IMR-90 (cell line): ENCODE results near the gene IGSF22. TPM values are rescaled to one million over a fixed set of nuclear protein-coding genes. Genes with fewer than 3 reads are reported as not detected.

Source experiments
- ATAC-seq: fragments of 200-7000 bp; cut with Tn5 transposase; 2 replicates; pipeline ENCODE4 v1.9.1; 2020; ENCODE audit warnings: low read depth, mild to moderate bottlenecking, moderate library complexity
- BruUV-seq: library from RNA; stranded (reverse); fragments of 400-500 nt; replicated peaks from 2 replicates; lab custom pipeline; 2021; lab: Mats Ljungman, UMichigan
- CTCF ChIA-PET: fragments of 300-600 bp; formaldehyde crosslinking; extraction: SDS; loops from one replicate; lab custom pipeline; 2021; ENCODE audit warnings: antibody characterized with exemption; lab: Yijun Ruan, JAX
- POLR2A ChIA-PET: fragments of 300-600 bp; sonication (Branson Sonifier 250); formaldehyde crosslinking; loops from one replicate; lab custom pipeline; 2022; ENCODE audit warnings: antibody characterized with exemption; ENCODE audit not compliant: unreplicated experiment; lab: Charles Lee
- DNase-seq: peaks from one replicate; pipeline ENCODE4 v3.0.0; 2013
- H2AFZ ChIP-seq: replicated peaks from 2 replicates; pipeline ENCODE3; 2013; ENCODE audit warnings: low read length, mild to moderate bottlenecking; ENCODE audit not compliant: poor library complexity
- H2AK5ac ChIP-seq: 2 replicates; pipeline ENCODE4 v1.6.1; 2013; ENCODE audit warnings: low read depth, low read length, inconsistent platforms
- H2AK9ac ChIP-seq: replicated peaks from 2 replicates; pipeline ENCODE3; 2013; ENCODE audit warnings: mild to moderate bottlenecking, low read depth, low read length, moderate library complexity; ENCODE audit not compliant: poor library complexity
- H2BK120ac ChIP-seq: 2 replicates; pipeline ENCODE4 v1.6.1; 2013; ENCODE audit warnings: low read depth, low read length, inconsistent platforms
- H2BK15ac ChIP-seq: 3 replicates; pipeline ENCODE4 v1.6.1; 2013; ENCODE audit warnings: low read depth, low read length, inconsistent platforms
- H2BK20ac ChIP-seq: 2 replicates; pipeline ENCODE4 v1.6.1; 2013; ENCODE audit warnings: low read depth, mild to moderate bottlenecking, inconsistent platforms, low read length, moderate library complexity
- H2BK5ac ChIP-seq: 2 replicates; pipeline ENCODE4 v1.6.1; 2013; ENCODE audit warnings: mild to moderate bottlenecking, low read depth, low read length, inconsistent platforms; ENCODE audit not compliant: poor library complexity, severe bottlenecking
- H3K14ac ChIP-seq: replicated peaks from 2 replicates; pipeline ENCODE4 v1.6.1; 2013; ENCODE audit warnings: low read depth, low read length, inconsistent platforms
- H3K18ac ChIP-seq: 2 replicates; pipeline ENCODE4 v1.6.1; 2013; ENCODE audit warnings: low read depth, low read length, control low read depth
- H3K23ac ChIP-seq: 2 replicates; pipeline ENCODE4 v1.6.1; 2013; ENCODE audit warnings: low read depth, low read length, inconsistent platforms
- H3K27ac ChIP-seq: 2 replicates; pipeline ENCODE4 v1.5.1; 2013; ENCODE audit warnings: mild to moderate bottlenecking, control low read depth, low read length; ENCODE audit not compliant: insufficient read depth
- H3K27me3 ChIP-seq: 2 replicates; pipeline ENCODE4 v1.6.1; 2013; ENCODE audit warnings: low read length; ENCODE audit not compliant: control insufficient read depth, insufficient read depth
- H3K36me3 ChIP-seq: 2 replicates; pipeline ENCODE4 v1.6.1; 2013; ENCODE audit warnings: low read length, mixed read lengths; ENCODE audit not compliant: control insufficient read depth, insufficient read depth
- H3K4ac ChIP-seq: 2 replicates; pipeline ENCODE4 v1.6.1; 2013; ENCODE audit warnings: low read depth, low read length, inconsistent platforms
- H3K4me1 ChIP-seq: 2 replicates; pipeline ENCODE4 v1.6.1; 2013; ENCODE audit warnings: low read length, mixed read lengths; ENCODE audit not compliant: control insufficient read depth, insufficient read depth
- H3K4me2 ChIP-seq: 2 replicates; pipeline ENCODE4 v1.6.1; 2013; ENCODE audit warnings: low read depth, mild to moderate bottlenecking, control low read depth, low read length, moderate library complexity
- H3K4me3 ChIP-seq: 2 replicates; pipeline ENCODE4 v1.5.1; 2013; ENCODE audit warnings: low read depth, mild to moderate bottlenecking, control low read depth, low read length, moderate library complexity; ENCODE audit not compliant: insufficient read depth
- H3K56ac ChIP-seq: 2 replicates; pipeline ENCODE4 v1.6.1; 2013; ENCODE audit warnings: low read length, inconsistent platforms; ENCODE audit not compliant: insufficient read depth; ENCODE audit errors: extremely low read depth
- H3K79me1 ChIP-seq, 2 experiments: 2 replicates each; pipeline ENCODE4 v1.6.1; 2013; ENCODE audit warnings: low read length in 2 of 2, inconsistent platforms in 1 of 2, low read depth in 1 of 2
- H3K9ac ChIP-seq: 2 replicates; pipeline ENCODE4 v1.6.1; 2013; ENCODE audit warnings: low read depth, low read length, control low read depth
- H3K9me1 ChIP-seq: 2 replicates; pipeline ENCODE4 v1.6.1; 2013; ENCODE audit warnings: low read length, inconsistent platforms; ENCODE audit not compliant: insufficient read depth
- H3K9me3 ChIP-seq: 2 replicates; pipeline ENCODE4 v1.6.1; 2013; ENCODE audit warnings: low read length; ENCODE audit not compliant: control insufficient read depth, insufficient read depth
- H4K20me1 ChIP-seq: 2 replicates; pipeline ENCODE4 v1.6.1; 2013; ENCODE audit warnings: low read length, inconsistent platforms; ENCODE audit not compliant: insufficient read depth
- H4K5ac ChIP-seq: 2 replicates; pipeline ENCODE4 v1.6.1; 2013; ENCODE audit warnings: mild to moderate bottlenecking, low read depth, low read length, control low read depth
- H4K8ac ChIP-seq, 2 experiments: 2 replicates each; pipeline ENCODE4 v1.6.1; 2013; ENCODE audit warnings: low read depth in 2 of 2, low read length in 2 of 2, control low read depth in 1 of 2, inconsistent platforms in 1 of 2
- H4K91ac ChIP-seq: 2 replicates; pipeline ENCODE4 v1.6.1; 2013; ENCODE audit warnings: low read depth, low read length, inconsistent platforms; ENCODE audit not compliant: insufficient read depth
- BHLHE40 ChIP-seq: fragments of 150-350 bp; IDR thresholded peaks from 2 replicates; pipeline ENCODE4 v1.6.1; 2016; ENCODE audit warnings: mild to moderate bottlenecking, low read depth, low read length
- CHD1 ChIP-seq: IDR thresholded peaks from 2 replicates; pipeline ENCODE4 v1.6.1; 2012; ENCODE audit warnings: low read depth, low read length, improper control_type of control experiment
- MAFK ChIP-seq: IDR thresholded peaks from 2 replicates; pipeline ENCODE4 v1.6.1; 2012; ENCODE audit warnings: low read depth, low read length, improper control_type of control experiment
- MAZ ChIP-seq: IDR thresholded peaks from 2 replicates; pipeline ENCODE4 v1.6.1; 2012; ENCODE audit warnings: low read depth, mild to moderate bottlenecking, low read length, improper control_type of control experiment, moderate library complexity, borderline replicate concordance
- MXI1 ChIP-seq: IDR thresholded peaks from 2 replicates; pipeline ENCODE4 v1.6.1; 2012; ENCODE audit warnings: low read depth, mild to moderate bottlenecking, low read length, moderate library complexity, borderline replicate concordance
- NFE2L2 ChIP-seq: fragments of 150-350 bp; IDR thresholded peaks from 2 replicates; pipeline ENCODE4 v1.6.1; 2016; ENCODE audit warnings: low read depth, mild to moderate bottlenecking, low read length
- POLR2A ChIP-seq: IDR thresholded peaks from 2 replicates; pipeline ENCODE4 v1.6.1; 2012; ENCODE audit warnings: mild to moderate bottlenecking, low read depth, low read length
- RAD21 ChIP-seq: IDR thresholded peaks from 2 replicates; pipeline ENCODE4 v1.6.1; 2012; ENCODE audit warnings: low read length, improper control_type of control experiment
- RCOR1 ChIP-seq: IDR thresholded peaks from 2 replicates; pipeline ENCODE4 v1.6.1; 2012; ENCODE audit warnings: mild to moderate bottlenecking, low read length, improper control_type of control experiment; ENCODE audit not compliant: insufficient replicate concordance
- RFX5 ChIP-seq: IDR thresholded peaks from 2 replicates; pipeline ENCODE4 v1.8.0; 2012; ENCODE audit warnings: low read depth, mild to moderate bottlenecking, low read length, moderate library complexity
- SMC3 ChIP-seq: fragments of 150-350 bp; IDR thresholded peaks from 2 replicates; pipeline ENCODE4 v1.6.1; 2016; ENCODE audit warnings: low read depth, mild to moderate bottlenecking, antibody characterized with exemption, low read length, moderate library complexity
- WGBS, 2 experiments: methylation state at CpG; one replicate each; pipeline versions ENCODE4 v1.1.5 to v1.1.7; 2013; ENCODE audit warnings: missing lambda C conversion rate in 2 of 2; ENCODE audit not compliant: insufficient read length in 1 of 2; ENCODE audit errors: extremely low coverage in 2 of 2; 5-methylcytosine and 5-hydroxymethylcytosine counted together
- dilution Hi-C: fragments of 300-500 bp; cut with HindIII; formaldehyde crosslinking; loops from one replicate; pipeline ENCODE4 v1.14.3; 2018; ENCODE audit warnings: low sequenced_read_pairs; ENCODE audit not compliant: unreplicated experiment
- in situ Hi-C: fragments of 300-500 bp; cut with MboI; formaldehyde crosslinking; loops from 3 replicates; pipeline ENCODE4 v1.14.3; 2019; ENCODE audit warnings: low sequenced_read_pairs, inconsistent platforms, mixed read lengths
- intact Hi-C: fragments of 100-400 bp; cut with micrococcal nuclease; formaldehyde crosslinking; loops from 2 replicates; pipeline ENCODE4 v1.10.0; 2022
- polyA plus RNA-seq, 3 experiments: library from polyadenylated mRNA; depleted of rRNA; stranded (reverse); fragments of >200 nt; gene quantifications; 2 replicates each; pipeline ENCODE4 v1.2.3, GENCODE V29; 2012; ENCODE audit warnings: low replicate concordance in 1 of 3
- total RNA-seq: library from RNA; depleted of rRNA; stranded (reverse); fragments of >200 nt; gene quantifications from 2 replicates; pipeline ENCODE4 v1.2.3, GENCODE V29; 2012
- TF ChIP-seq, protein P1 (sequence below): conservative IDR thresholded peaks from 2 replicates; pipeline ENCODE4 v1.5.1; 2012; ENCODE audit warnings: mild to moderate bottlenecking, low read depth, low read length, improper control_type of control experiment
- TF ChIP-seq, protein P2 (sequence below): fragments of 150-350 bp; IDR thresholded peaks from 2 replicates; pipeline ENCODE4 v1.6.1; 2016; ENCODE audit warnings: low read depth, mild to moderate bottlenecking, low read length, moderate library complexity, borderline replicate concordance
- TF ChIP-seq, protein P3 (sequence below): fragments of 150-350 bp; IDR thresholded peaks from 2 replicates; pipeline ENCODE4 v1.6.1; 2017; ENCODE audit warnings: mild to moderate bottlenecking, antibody characterized with exemption, low read length, low read depth

IGSF22 gene
- total and polyA plus RNA-seq, 2 of the 4 experiments (the other 2 are of a cell fraction), result not detected

DNA sequence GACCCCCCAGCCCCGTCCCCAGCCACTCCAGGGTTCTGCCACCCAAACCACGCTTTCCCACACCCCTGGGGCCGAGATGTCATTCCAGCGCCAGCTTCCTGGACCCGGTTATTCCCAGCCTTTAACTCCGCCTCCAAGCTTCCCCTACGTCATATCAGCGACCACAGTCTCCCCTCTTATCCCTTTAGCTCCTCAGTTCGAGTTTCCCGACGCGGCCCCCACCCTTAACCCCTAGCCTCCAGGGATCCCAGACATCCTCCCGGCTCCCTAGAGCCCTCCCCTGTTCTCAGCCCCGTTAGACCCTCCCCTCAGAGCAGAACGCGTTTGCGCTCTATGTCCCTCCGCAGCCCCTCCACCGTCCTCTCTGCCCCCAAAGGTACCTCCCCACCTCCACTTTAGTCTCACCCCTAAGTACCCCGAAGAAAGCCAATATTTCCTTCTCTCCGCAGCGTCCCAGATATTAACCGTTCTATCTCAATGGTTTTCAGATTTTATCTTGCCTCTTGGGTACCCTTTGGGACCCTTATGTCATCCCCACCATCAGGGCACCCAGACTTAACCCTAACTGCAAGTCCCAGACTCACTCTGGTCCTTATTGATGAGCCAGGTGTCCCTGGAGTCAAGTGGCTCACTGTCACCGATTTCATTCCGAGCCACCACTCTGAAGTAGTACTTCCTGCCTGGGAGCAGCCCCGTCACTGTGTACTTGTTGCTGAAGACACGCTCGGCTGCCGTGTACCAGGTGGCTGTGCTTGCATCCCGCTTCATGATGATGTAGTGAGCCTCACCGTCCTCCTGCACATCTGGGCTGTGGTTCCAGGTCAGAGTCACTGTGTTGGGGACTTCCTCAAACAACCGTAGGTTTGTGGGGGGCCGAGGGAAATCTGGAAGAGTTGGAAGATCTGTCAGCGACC lies 19.4 kb downstream of the IGSF22 start:
- Histone ChIP-seq H4K8ac (peak overlapping the region in 1 of 2 experiments; percentile 33; a peak in 2 of 4 replicates), H4K20me1 (no peaks in the 10 kb centered on the region), H2AK9ac (no peak overlapping the region), H3K36me3 (no peaks in the 10 kb centered on the region), H3K9me1 (0 out of 2 replicates have a peak, but pooled peaks cover 2% of the 10 kb centered on the region), H3K4ac (no peak overlapping the region), H2AFZ (peak overlapping the region; percentile 50), H4K5ac (peak overlapping the region; percentile 90), H2BK15ac (no peak overlapping the region), H3K27me3 (peaks cover 56% of the 10 kb centered on the region), H3K4me1 (peaks cover 2% of the 10 kb centered on the region; the same call in 1 of the 2 replicates), H3K9me3 (0 out of 2 replicates have a peak, but pooled peaks cover 2% of the 10 kb centered on the region), H2BK5ac (no peak overlapping the region), H3K79me1 (no peaks in the 10 kb centered on the region), H4K91ac (no peak overlapping the region), H3K56ac (no peak overlapping the region), H2AK5ac (no peak overlapping the region), H3K27ac (no peak overlapping the region), H3K23ac (no peak overlapping the region), H3K9ac (no peak overlapping the region), H2BK20ac (no peak overlapping the region), H3K4me2 (peak overlapping the region; percentile 23), H3K18ac (no peak overlapping the region), H2BK120ac (no peak overlapping the region), H3K14ac (no peak overlapping the region), H3K4me3 (peak overlapping the region; percentile 52)
- intact Hi-C loops (no loop called here), dilution Hi-C loops (no loop called here), in situ Hi-C loops (no loop called here)
- ChIA-PET CTCF (no interaction called here), POLR2A (no interaction called here)
- no TSS peak for BruUV-seq
- 9% methylated on average over 14 of the region's 34 CpGs; no CpG with 5 or more reads in 1 of the 2 experiments for WGBS, 2 experiments
- DNase-seq (no peak), ATAC-seq (peak; percentile 49; the same call in 1 of the 2 replicates)
- TF ChIP-seq RAD21, result no peak
- TF ChIP-seq RFX5, result no peak
- TF ChIP-seq CHD1, result no peak
- TF ChIP-seq MXI1, result no peak
- TF ChIP-seq POLR2A, result no peak
- TF ChIP-seq, protein P1, sequence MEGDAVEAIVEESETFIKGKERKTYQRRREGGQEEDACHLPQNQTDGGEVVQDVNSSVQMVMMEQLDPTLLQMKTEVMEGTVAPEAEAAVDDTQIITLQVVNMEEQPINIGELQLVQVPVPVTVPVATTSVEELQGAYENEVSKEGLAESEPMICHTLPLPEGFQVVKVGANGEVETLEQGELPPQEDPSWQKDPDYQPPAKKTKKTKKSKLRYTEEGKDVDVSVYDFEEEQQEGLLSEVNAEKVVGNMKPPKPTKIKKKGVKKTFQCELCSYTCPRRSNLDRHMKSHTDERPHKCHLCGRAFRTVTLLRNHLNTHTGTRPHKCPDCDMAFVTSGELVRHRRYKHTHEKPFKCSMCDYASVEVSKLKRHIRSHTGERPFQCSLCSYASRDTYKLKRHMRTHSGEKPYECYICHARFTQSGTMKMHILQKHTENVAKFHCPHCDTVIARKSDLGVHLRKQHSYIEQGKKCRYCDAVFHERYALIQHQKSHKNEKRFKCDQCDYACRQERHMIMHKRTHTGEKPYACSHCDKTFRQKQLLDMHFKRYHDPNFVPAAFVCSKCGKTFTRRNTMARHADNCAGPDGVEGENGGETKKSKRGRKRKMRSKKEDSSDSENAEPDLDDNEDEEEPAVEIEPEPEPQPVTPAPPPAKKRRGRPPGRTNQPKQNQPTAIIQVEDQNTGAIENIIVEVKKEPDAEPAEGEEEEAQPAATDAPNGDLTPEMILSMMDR, result no peak
- TF ChIP-seq NFE2L2, result no peak
- TF ChIP-seq, protein P2, sequence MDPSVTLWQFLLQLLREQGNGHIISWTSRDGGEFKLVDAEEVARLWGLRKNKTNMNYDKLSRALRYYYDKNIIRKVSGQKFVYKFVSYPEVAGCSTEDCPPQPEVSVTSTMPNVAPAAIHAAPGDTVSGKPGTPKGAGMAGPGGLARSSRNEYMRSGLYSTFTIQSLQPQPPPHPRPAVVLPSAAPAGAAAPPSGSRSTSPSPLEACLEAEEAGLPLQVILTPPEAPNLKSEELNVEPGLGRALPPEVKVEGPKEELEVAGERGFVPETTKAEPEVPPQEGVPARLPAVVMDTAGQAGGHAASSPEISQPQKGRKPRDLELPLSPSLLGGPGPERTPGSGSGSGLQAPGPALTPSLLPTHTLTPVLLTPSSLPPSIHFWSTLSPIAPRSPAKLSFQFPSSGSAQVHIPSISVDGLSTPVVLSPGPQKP, result no peak
- no peak for TF ChIP-seq BHLHE40
- no peak for TF ChIP-seq MAFK
- no peak for TF ChIP-seq RCOR1
- TF ChIP-seq MAZ, result no peak
- TF ChIP-seq SMC3, result no peak
- TF ChIP-seq, protein P3, sequence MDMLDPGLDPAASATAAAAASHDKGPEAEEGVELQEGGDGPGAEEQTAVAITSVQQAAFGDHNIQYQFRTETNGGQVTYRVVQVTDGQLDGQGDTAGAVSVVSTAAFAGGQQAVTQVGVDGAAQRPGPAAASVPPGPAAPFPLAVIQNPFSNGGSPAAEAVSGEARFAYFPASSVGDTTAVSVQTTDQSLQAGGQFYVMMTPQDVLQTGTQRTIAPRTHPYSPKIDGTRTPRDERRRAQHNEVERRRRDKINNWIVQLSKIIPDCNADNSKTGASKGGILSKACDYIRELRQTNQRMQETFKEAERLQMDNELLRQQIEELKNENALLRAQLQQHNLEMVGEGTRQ, result no peak
